Uterus (tissue), 2 donors: ENCODE data around the gene EDN3.

ENCODE experiments used
- POLR2A ChIP-seq, 2 donors: fragments of 450-650 bp; IDR thresholded peaks; one replicate each; pipeline ENCODE4 v1.6.1; 2016; ENCODE audit warnings: antibody characterized with exemption in 2 of 2, mild to moderate bottlenecking in 1 of 2, moderate library complexity in 1 of 2
- TF ChIP-seq, protein P1 (sequence below), 4 experiments: fragments of 200-600 bp in 2 of 4; fragments of 450-650 bp in 2 of 4; sonication (generic) in 2 of 4; IDR thresholded peaks; one replicate each; pipeline ENCODE4 v1.5.1; 2016 to 2019; ENCODE audit warnings: antibody characterized with exemption in 4 of 4, mild to moderate bottlenecking in 2 of 4, moderate library complexity in 1 of 4

- TF ChIP-seq, protein P1, sequence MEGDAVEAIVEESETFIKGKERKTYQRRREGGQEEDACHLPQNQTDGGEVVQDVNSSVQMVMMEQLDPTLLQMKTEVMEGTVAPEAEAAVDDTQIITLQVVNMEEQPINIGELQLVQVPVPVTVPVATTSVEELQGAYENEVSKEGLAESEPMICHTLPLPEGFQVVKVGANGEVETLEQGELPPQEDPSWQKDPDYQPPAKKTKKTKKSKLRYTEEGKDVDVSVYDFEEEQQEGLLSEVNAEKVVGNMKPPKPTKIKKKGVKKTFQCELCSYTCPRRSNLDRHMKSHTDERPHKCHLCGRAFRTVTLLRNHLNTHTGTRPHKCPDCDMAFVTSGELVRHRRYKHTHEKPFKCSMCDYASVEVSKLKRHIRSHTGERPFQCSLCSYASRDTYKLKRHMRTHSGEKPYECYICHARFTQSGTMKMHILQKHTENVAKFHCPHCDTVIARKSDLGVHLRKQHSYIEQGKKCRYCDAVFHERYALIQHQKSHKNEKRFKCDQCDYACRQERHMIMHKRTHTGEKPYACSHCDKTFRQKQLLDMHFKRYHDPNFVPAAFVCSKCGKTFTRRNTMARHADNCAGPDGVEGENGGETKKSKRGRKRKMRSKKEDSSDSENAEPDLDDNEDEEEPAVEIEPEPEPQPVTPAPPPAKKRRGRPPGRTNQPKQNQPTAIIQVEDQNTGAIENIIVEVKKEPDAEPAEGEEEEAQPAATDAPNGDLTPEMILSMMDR (IDR thresholded peaks at IDR 0.05), result no peak
- no peak for TF ChIP-seq POLR2A (IDR thresholded peaks at IDR 0.05)
These were observed at the start of gene EDN3 for GRCh38 chr20:59300333-59301081.
